CD4-positive, alpha-beta T cell treated with Interleukin-1 beta for 1 hour (primary cell): ENCODE data around the gene AGXT.

Source experiments
- DNase-seq, 2 donors: peaks; one replicate each; pipeline ENCODE4 v3.0.0-alpha.2; 2020 to 2022

AGXT gene

DNA sequence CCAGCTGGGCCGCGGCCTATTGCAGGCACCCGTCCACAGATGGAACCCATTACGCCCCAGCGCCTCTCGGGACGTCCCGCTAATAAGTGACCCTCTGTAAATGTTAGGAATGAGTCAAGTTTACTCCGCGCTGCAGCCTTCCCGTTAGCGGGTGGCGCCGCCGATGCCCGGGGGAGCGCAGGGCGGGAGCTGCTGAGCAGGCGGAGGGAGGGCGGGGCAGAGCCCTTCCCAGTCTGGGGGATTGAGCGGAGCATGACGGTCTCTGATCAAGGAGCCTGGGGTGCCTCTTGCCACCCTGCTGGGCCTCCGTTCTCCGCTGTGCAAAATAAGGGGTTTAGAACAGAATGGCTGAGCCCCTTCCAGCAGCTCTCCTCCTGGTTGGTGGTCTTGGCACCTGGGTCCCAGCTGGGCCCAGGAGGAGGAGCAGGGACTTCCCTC, 48.0 kb downstream of the AGXT start:
- DNase-seq = no peak

DNA sequence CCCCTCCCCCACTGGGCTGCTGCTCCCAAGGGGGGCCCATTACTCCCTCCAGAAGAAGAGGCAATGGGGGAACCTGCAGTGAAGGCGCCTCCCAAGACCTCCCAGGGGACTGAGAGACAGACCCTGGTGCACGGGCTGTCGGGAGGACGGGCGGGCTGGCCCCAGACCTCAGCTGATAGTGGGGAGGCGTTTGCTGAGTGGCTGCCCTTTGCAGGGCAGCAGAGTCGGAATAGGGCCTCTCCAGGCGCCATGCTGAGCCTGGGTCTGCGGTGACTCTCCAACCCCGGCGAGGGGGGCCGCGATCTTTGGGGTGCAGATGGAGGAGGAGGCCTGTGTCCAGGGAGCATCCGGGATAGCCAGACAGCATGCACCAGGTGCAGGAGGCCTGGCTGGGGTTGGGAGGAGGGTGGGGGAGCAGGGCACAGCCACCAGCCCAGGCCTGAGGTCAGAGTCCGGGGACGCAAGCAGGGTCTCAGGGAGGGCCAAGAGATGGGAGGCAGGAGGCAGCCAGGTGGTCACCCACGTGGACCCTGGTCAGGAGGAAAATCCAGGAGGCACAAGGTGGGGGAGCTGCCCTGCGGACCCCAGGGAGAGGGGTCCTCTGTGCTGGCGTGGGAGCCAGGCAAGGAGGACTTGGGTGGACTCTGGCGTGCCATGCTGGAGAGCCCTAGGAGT, 48.5 kb downstream of the AGXT start:
- DNase-seq = no peak

DNA sequence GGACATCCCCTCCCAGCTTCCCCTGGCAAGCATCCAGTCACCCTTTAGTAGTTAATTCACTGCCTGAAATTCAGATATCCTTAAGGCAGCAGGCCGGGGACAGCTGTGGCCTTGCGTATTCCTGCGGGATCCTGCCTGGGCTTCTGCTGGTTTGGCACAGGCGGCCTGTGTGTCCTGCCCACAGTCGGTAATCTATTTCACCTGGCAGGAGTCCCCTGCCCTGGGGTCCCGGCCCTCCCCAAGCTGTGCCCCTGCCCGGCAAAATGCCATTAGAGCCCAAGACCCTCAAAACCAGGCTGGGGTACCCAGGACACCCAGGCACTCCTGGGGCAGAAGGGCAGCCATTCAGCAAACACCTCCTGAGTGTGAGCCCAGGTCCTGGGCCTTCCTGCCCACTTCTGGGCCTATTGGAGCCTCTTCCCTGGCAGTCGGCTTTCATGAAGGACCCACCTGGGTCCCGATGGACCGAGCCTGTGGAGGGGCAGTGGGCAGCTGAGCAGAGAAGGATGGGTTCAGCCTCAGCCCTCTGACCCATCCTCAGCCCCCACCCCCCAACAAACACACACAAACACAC, 49.1 kb downstream of the AGXT start:
- no peak for DNase-seq

DNA sequence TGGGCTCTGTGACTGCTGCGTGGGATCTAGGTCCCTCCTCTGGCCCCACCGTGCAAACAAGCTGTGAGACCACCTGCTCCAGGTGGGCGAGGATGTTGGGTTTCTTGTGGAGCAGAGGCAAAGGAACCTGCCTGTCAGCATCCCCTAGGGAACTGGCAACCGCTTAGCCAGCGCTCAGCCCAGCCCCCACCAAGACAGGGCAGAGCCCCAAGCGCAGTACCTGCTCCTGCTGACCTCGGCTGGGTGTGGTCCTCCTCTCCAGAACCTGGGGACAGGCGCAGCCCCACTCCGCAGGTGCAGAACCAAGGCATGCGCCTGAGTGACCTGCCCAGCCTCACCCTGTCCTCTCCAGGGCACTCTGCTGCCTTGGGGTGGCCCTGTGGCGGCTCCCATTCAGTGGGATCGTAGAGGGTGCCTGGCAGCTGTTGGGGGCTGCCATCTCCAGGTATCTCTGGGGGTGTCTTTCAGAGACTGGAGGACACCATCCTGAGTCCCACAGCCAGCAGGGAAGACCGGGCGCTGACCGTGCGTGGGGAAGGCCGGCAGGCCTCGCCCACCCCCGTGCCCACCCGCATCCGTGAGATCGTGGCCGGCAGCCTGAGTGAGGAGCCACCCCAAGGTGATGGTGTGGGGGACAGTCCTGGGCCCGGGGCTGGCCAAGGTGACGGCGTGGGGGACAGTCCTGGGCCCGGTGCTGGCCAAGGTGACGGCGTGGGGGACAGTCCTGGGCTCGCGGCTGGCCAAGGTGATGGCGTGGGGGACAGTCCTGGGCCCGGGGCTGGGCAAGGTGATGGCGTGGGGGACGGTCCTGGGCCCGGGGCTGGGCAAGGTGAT, 49.9 kb downstream of the AGXT start:
- DNase-seq = no peak

DNA sequence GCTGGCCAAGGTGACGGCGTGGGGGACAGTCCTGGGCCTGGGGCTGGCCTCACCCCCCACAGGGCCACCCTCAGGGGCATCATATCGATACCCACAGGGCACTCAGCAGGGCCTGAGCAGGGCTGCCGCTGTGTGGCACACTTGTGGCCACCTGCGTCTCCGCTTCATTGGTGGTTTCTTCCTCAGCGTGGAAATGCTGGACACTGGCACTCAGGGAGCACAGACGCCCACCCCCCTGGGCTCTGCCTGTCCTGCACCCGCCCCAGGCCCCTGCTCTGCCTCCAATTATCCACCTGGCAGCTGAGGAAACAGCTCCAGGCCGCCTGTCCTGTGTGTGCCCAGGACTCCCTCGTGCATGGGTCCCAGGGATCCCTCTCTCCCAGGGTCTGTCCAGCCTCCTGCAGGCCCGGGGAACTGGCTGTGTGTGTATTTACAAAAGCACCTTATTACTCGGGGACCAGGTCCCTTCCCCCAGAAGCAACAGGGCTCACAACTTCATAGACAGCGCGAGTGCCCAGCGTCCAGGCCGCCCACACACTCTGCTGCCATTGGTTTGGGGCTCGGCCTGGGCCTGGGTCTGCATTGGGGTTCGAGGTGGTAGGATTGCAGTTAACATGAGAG, 50.6 kb downstream of the AGXT start:
- DNase-seq = no peak

DNA sequence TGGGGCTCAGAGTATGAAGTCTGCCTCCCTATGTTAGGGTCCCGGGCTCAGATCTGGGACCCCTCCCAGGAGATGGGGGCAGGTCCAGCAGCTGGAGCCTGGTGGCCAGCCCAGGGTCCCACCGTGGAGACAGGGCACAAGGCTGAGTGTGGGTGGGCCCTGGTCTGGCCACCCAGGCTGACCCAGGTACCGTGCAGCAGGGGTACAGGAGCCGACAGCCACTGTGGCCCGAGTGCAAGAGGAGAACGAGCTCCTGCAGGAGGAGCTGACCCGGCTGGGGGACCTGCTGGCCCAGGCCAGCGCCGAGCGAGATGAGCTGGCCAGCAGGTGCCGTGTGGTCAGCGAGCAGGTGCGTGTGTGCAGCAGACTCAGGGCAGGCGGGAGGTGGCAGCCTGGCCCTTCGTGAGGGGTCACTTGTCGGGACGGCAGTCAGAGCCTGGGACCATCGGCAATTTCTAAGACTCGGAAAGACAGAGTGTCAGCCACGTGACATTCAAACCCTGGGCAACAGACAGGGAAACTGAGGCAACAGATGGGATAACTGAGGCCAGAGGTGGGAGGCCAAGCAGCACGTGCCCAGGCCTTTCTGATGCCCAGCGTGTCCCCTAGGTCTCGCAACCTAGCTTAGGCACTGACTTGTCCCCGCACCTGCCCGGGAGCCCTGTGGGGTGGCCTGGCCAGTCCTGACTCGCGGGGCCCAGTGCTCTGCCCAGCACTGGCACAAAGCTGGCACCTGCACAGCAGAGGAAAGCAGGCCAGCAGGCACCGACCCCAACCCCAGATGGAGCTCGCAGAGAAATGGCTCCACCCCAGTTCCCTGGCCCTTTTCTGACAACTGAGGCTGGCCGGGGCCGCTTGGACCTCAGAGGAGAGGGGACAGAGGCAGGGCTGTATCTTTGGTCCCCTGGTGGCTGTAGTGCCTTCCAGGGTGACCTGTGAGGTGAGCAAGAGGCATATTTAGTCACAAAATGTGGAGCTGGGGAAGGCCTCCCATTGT, 51.5 kb downstream of the AGXT start:
- DNase-seq = no peak

DNA sequence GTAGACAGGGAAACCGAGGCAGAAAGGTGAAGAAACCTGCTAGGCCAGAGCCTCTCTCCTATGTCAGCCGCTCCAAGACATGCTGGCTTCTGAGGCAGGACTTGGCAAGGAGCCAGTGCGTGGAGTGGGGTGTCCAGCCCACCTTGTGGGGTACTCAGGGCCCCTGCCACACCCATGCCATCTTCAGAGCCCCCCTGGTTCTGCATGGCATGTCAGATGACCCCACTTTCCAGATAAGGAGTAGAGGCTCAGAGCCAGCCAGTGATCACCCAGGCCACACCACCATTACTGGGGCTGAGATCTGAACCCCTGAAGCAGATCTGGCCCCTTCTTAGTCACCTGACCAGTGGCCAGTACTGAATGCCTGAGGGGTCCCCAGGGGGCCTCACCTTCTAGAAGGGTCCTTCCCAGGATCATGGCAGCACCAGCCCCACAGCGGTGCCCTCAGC, 52.2 kb downstream of the AGXT start:
- DNase-seq = no peak

DNA sequence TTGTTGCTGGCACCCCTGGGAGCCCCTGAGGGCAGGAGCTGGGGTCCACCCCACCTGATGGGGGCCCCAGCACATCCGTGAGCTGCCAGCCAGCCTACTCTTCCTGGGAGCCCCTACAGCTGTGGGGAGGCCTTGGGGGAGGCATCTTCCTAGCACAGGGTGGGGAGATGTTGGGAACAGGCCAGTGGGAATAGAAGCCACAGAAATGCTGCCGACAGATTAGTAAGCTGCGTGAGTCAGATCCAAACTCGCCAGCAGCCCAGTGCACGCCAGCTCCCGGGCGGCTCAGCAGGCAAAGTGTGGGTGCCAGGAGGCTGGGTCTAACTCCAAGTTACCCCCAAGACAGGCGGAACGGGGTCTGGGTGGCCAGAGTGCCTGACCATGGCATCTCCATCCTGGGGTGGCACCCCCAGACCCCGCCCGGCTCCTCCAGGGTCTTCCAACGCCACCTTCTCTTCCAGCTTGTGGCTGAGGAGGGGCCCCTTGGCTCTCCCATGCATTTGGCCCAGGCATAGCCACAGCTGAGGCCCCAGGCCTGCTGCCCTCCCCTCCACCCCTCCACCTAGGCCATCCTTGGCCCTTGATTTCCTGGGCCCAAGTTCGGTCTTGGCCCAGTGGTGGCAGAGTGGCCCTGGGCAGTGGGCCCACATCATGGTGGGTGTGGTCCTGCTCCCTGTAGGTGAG, 52.8 kb downstream of the AGXT start:
- DNase-seq = no peak

DNA sequence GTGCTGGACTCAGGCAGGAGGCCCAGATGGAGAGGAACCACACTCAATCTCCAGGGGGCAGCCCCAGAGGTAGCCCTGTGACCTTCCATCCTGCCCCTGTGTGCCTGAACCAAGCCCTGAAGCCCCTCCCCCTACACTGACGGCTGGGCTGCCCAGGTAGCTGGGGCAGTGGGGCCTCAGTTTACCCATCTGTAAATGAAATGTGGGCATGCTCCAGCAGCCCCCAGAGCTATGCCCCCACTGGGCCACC, 53.3 kb downstream of the AGXT start:
- DNase-seq = no peak

DNA sequence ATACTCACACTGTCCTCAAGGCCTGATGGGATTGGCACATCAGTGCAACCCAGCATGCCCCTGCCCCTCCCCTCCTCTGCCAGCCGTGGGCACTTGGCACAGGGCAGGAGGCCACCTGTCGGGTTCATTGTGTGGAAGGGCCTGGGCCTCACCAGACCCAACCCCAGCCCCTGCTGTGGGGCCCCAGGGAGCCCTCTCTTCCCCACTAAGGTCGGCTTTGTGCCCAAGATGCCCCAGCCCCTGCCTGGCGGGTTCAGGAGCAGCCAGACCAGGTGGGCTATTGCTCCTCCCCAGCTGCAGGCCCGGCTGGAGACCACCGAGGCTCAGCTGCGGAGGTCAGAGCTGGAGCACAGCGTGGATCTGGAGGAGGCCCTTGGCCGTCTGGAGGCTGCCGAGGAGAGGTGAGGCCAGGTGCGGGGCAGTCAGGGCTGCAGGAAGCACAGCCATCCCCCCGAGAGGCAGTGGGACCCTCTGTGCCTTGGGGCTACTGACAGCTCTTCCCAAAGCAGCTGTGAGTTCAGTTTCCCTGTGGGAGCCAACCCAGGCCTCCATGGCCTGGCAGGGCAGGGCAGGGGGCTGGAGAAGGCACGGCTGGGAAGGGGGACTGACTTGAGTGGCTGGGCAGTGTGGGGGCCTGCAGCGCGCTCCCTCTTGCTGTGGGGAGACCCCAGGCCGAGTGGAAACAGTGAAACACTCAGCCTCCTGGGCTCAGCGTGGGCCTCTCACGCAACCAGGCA, 53.8 kb downstream of the AGXT start:
- no peak for DNase-seq

DNA sequence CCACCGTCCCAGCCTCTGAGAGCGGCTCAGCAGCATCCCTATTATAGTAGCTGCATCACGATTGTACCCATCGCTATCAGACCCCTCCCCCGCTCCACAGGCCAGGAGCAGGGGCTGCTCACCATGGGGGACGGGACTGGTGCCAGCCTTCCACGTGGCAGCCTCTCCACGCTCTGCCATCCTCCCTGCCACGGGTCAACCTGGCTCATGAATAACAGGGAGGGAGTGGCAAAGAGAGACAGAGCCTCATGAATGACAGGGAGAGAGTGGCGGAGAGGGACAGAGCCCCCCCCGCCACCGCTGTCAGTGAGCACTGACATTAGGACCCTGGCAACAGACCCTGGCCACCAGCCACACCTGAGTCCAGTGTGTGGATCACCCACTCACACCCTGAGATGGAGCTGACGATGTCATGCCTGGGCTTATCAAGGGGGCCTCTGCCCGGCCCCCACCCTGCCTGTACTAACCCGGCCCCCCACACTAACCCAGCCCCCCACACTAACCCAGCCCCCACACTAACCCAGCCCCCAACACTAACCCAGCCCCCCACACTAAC, 54.4 kb downstream of the AGXT start:
- DNase-seq = no peak

DNA sequence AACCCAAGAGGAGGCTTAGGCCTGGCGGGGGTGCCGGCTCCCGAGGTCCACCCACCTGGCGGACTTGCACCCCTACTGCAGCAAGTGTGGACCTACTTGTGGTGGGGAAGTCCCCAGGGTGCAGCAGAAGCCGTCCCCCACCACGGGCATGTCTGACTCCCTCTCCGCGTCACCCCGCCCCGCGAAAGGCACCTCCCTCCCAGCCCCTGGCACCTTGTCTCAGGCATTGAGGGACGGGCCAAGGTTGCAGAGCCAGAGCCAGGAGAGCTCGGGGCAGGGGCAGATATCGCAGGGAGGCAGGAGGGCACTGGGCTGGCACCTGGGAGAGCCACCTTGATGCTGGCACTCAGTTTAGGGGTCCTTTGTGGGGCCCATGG, 56.6 kb downstream of the AGXT start:
- no peak for DNase-seq

DNA sequence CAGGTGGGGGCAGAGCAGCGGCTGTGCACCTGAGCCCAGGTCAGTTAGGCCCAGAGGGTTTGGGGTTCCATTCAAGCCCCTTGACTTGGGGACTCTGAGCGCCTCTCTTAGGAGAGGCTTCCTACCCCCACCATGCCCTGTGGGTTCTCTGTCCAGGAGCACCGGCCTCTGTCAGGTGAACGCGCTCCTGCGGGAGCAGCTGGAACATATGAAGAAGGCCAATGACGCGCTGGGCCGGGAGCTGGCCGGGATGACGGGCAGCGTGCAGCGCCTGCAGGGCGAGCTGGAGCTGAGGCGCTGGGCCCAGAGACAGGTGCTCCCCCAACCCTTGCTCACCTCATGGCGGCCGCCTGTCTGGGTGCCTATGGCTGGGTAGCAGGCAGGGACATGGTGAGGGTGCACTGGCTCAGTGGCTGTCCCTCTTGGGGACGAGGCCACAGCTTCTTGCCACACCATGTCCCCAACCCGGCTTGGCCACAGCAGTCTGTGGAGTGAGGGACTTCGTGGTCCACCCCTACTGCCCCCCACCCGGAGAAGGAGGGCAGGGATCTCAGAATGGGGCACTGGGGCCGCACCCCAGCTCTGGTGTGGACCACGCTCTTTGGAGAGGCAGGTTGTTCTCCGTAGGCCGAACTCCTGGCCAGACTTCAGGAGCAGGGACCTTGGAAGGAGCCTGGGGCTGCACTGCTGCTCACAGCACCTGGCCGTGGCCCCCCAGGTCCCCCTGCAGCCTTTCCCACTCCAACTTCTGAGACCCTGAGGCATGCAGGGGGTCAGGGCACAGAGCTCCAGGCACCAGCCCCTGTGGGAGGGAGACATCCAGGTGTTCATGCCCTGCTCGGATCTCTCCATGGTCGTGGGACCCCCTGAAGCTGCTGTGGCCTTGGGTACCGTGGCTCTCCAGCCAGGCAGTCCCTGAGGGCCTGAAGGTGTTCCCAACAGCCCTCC, 57.2 kb downstream of the AGXT start:
- no peak for DNase-seq

DNA sequence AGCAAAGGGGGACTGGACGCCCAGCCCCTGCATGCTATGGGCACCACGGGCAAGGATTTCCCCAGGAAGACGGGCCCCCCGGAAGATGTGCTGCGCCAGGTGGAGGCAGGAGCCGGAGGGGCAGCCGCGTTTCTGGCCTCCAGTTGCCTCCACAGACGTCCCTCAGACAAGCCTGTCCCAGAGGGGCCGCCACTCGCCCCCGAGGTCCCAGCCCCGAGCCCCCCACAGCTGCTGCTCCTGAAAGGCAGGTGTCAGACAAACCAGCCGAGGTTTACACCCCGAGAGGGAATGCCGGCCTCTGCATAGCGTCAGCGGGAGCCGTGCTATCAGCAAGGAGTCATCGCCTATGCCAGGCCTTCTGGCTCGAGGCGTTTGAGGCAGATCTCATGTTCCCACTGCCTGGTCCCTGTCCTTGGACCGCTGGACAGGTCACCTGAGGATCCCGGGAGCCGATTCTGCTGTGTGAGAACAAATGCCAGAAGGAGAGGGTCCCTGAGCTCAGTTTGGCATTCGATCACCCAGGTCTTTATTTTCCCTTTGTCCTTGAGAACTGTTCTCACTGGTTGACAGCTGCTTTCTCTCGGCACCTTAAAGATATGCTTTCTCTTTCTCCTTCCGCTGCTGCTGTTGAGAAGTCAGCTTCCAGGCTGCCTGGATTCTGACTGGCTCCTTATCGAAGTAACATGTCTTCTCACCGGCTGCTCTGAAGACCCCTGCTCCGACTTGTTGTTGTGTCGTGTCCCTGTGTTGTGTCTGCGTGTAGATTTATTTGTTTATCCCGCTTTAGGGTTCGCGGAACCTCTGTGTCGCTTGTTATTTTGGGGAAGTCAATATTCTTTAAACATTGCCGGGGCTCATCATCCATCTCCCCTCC, 58.1 kb downstream of the AGXT start:
- DNase-seq = no peak

DNA sequence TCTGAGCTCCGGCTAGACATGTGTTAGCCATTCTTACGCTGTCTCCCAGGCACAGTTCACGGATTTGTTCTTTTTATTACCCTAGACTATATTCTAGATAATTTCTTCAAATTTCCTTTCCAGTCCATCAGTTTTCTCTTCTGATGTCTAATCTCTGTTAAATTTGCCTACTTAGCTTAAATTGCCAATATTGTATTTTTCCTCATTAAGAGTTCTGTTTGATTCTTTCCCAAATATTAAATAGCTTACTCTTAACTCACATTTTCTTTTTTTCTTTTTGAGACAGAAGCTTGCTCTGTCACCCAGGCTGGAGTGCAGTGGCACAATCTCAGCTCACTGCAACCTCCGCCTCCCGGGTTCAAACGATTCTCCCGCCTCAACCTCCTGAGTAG, 58.8 kb downstream of the AGXT start:
- DNase-seq = no peak

DNA sequence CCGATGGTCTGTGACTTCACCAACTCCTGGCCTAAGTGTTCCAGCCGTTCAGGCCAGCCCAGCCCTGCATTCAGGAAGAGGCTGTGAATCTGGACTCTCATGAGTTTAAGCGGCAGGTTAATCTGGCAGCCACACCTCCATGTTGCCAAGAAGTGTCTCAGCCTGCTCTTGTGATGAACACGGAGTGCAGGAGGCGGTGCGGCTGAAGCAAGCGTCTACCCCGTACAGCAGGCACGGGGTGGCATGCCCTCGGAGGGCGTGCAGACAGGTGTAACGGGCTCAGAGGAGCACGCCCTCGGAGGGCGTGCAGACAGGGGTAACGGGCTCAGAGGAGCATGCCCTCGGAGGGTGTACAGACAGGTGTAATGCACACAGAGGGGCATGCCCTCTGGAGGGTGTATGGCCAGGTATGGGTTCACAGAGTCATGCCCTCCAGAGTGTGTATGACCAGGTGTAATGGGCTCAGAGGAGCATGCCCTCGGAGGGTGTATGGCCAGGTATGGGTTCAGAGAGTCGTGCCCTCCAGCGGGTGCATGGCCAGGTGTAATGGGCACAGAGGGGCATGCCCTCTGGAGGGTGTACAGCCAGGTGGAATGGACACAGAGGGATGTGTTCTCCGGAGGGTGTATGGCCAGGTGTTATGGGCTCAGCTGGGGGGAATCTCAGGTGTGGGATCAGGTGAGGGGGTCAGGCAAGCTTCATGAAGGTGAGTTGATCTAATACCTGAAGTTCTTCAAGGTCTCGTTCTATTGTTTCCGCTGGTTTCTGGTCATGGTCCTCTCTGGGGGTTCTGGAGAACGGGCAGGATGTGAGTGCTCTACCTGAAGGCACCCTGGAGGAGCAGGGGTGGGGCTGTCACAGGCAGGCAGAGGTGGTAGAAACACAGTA, 60.1 kb downstream of the AGXT start:
- DNase-seq = no peak

DNA sequence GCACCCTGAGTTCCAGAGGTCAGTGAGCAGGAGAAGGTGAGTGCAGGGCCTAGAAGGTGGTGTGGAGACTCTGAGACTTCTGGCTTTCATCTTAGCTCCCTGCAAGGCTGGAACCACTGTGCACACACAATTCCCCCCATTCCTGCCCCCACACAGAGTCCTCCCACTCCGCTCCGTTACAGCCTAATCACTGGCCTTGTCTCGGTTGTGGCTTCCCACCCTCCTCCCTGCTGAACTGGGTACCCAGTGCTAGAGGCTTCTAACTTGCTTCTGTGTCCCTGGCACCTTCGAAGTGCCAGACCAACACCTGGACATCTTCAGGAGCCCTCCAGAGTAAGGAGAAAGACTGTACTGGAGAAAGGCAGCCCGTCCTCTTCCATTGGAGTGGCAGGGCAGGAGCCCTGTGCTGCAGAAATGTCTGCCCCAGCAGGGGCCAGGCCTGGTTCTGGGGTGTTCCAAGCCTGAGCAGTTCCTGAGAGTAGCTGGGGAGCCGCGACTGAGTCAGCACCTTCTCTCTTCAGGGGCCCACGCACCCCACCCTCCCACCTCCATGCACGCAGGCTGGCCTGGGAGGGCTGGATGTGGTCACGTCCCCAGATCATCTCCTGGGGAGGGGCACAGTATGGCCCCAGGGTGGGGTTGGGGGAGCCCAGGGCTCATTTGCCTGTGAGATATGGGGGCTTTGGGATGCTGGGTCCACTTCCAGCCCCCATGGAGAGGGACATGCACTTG, 60.9 kb downstream of the AGXT start:
- DNase-seq = no peak
